ENCODE results near the gene KCNN4. TPM values are rescaled to one million over a fixed set of nuclear protein-coding genes. Genes with fewer than 3 reads are reported as not detected.
"Not testable (repeated sequence)": the region's sequence is repeated elsewhere in the genome, so short reads cannot be mapped to it uniquely, and the experiment has no call there.

The KCNN4 gene
- total and polyA plus RNA-seq, 2 experiments from 2014 or later: 3.6 to 5.4 TPM

- H3K27ac ChIP-seq: no peak overlapping the region
- no peaks in the 10 kb centered on the region for H3K4me1 ChIP-seq (ENCODE audit: insufficient read depth)
- no peaks in the 10 kb centered on the region for H3K79me2 ChIP-seq
- no peaks in the 10 kb centered on the region for H3K9me3 ChIP-seq (ENCODE audit: low read depth)
- H4K20me1 ChIP-seq (ENCODE audit: insufficient read depth, poor library complexity, severe bottlenecking): no peaks in the 10 kb centered on the region
- H3K36me3 ChIP-seq (replicated peaks; ENCODE audit: insufficient read depth, low read depth): no peaks in the 10 kb centered on the region
- no peak overlapping the region for H2AFZ ChIP-seq
- H3K9me2 ChIP-seq (replicated peaks; ENCODE audit: insufficient read depth): no peaks in the 10 kb centered on the region
- no peak overlapping the region for H3K4me3 ChIP-seq
- TF ChIP-seq EZH2phosphoT487 (IDR thresholded peaks at IDR 0.05; ENCODE audit: low read depth, severe bottlenecking, unreplicated experiment): no peak
- no peak for TF ChIP-seq CTCF (IDR thresholded peaks at IDR 0.05; ENCODE audit: poor library complexity)
- TF ChIP-seq EZH2 (IDR thresholded peaks at IDR 0.05; ENCODE audit: borderline replicate concordance): no peak
- WGBS (ENCODE audit: low lambda C conversion rate, missing lambda C conversion rate): 70% methylated on average over 5 of the region's 5 CpGs
- DNase-seq (ENCODE audit: low spot score): no peak
- H3K27me3 ChIP-seq: no peaks in the 10 kb centered on the region
- no peak overlapping the region for H3K4me2 ChIP-seq
Measured at GRCh38 chr19:43820884-43821215, 40.1 kb upstream of the KCNN4 start.

GRCh38 chr19:43820098-43820883 is 39.5 kb upstream of the KCNN4 start:
- no peaks in the 10 kb centered on the region for H3K79me2 ChIP-seq
- no peak for TF ChIP-seq EZH2phosphoT487 (IDR thresholded peaks at IDR 0.05; ENCODE audit: low read depth, severe bottlenecking, unreplicated experiment)
- no peak for TF ChIP-seq EZH2 (IDR thresholded peaks at IDR 0.05; ENCODE audit: borderline replicate concordance)
- TF ChIP-seq CTCF (IDR thresholded peaks at IDR 0.05; ENCODE audit: poor library complexity): no peak
- H4K20me1 ChIP-seq (ENCODE audit: insufficient read depth, poor library complexity, severe bottlenecking): no peaks in the 10 kb centered on the region
- WGBS (ENCODE audit: low lambda C conversion rate, missing lambda C conversion rate): 93% methylated on average over 45 of the region's 48 CpGs
- H3K4me1 ChIP-seq (ENCODE audit: insufficient read depth): no peaks in the 10 kb centered on the region
- H3K36me3 ChIP-seq (replicated peaks; ENCODE audit: insufficient read depth, low read depth): no peaks in the 10 kb centered on the region
- no peak overlapping the region for H2AFZ ChIP-seq
- H3K9me3 ChIP-seq (ENCODE audit: low read depth): no peaks in the 10 kb centered on the region
- no peak for DNase-seq (ENCODE audit: low spot score)
- no peaks in the 10 kb centered on the region for H3K27me3 ChIP-seq
- H3K4me2 ChIP-seq: no peak overlapping the region
- H3K27ac ChIP-seq: no peak overlapping the region
- no peak overlapping the region for H3K4me3 ChIP-seq
- no peaks in the 10 kb centered on the region for H3K9me2 ChIP-seq (replicated peaks; ENCODE audit: insufficient read depth)

- Histone ChIP-seq H4K20me1 (ENCODE audit: insufficient read depth, poor library complexity, severe bottlenecking) (no peaks in the 10 kb centered on the region), H3K36me3 (replicated peaks; ENCODE audit: insufficient read depth, low read depth) (no peaks in the 10 kb centered on the region), H3K27ac (no peak overlapping the region), H3K79me2 (no peaks in the 10 kb centered on the region), H3K9me2 (replicated peaks; ENCODE audit: insufficient read depth) (no peaks in the 10 kb centered on the region), H3K27me3 (no peaks in the 10 kb centered on the region), H3K9me3 (ENCODE audit: low read depth) (no peaks in the 10 kb centered on the region), H3K4me1 (ENCODE audit: insufficient read depth) (no peaks in the 10 kb centered on the region), H2AFZ (no peak overlapping the region), H3K4me2 (no peak overlapping the region), H3K4me3 (no peak overlapping the region)
- 80% methylated on average over 5 of the region's 5 CpGs for WGBS (ENCODE audit: low lambda C conversion rate, missing lambda C conversion rate)
- no peak for DNase-seq (ENCODE audit: low spot score)
- TF ChIP-seq CTCF (IDR thresholded peaks at IDR 0.05; ENCODE audit: poor library complexity) (no peak), EZH2phosphoT487 (IDR thresholded peaks at IDR 0.05; ENCODE audit: low read depth, severe bottlenecking, unreplicated experiment) (no peak), EZH2 (IDR thresholded peaks at IDR 0.05; ENCODE audit: borderline replicate concordance) (no peak)
Measured at GRCh38 chr19:43818500-43818899, 37.7 kb upstream of the KCNN4 start.

- not testable (repeated sequence) for H3K27ac ChIP-seq; H2AFZ ChIP-seq; H3K9me2 ChIP-seq (replicated peaks; ENCODE audit: insufficient read depth); H3K4me2 ChIP-seq; H3K27me3 ChIP-seq; H3K4me3 ChIP-seq; H3K79me2 ChIP-seq; H3K4me1 ChIP-seq (ENCODE audit: insufficient read depth); H3K9me3 ChIP-seq (ENCODE audit: low read depth); H3K36me3 ChIP-seq (replicated peaks; ENCODE audit: insufficient read depth, low read depth); H4K20me1 ChIP-seq (ENCODE audit: insufficient read depth, poor library complexity, severe bottlenecking); DNase-seq (ENCODE audit: low spot score)
- WGBS (ENCODE audit: low lambda C conversion rate, missing lambda C conversion rate): 76% methylated on average over 1 of the region's 1 CpG
Measured at GRCh38 chr19:43817454-43817853, 36.7 kb upstream of the KCNN4 start.
